Small intestine (tissue), 7 donors: ENCODE data around the gene NDUFS3. TPM values are rescaled to one million over a fixed set of nuclear protein-coding genes. Genes with fewer than 3 reads are reported as not detected.

Source experiments
- DNase-seq, 2 donors: peaks; one replicate each; pipeline versions ENCODE4 v3.0.0 to v3.0.0-alpha.2; 2013
- FAIRE-seq: peaks from 2 replicates; lab custom pipeline; 2012; peaks lifted over from hg19 to GRCh38; lab: Jason Lieb, UNC
- H3K27ac ChIP-seq, 3 donors: one replicate each; pipeline ENCODE4 v1.5.1; 2013; ENCODE audit warnings: low read length in 2 of 3, mild to moderate bottlenecking in 2 of 3, control low read depth in 1 of 3, inconsistent platforms in 1 of 3, low read depth in 1 of 3, moderate library complexity in 1 of 3
- H3K27me3 ChIP-seq, 3 donors: one replicate each; pipeline ENCODE4 v1.6.1; 2013; ENCODE audit warnings: low read length in 3 of 3, inconsistent platforms in 1 of 3; ENCODE audit not compliant: control insufficient read depth in 3 of 3, insufficient read depth in 3 of 3
- H3K36me3 ChIP-seq, 3 donors: one replicate each; pipeline ENCODE4 v1.6.1; 2013; ENCODE audit warnings: low read length in 3 of 3, inconsistent platforms in 1 of 3, low read depth in 1 of 3, mild to moderate bottlenecking in 1 of 3, moderate library complexity in 1 of 3; ENCODE audit not compliant: control insufficient read depth in 3 of 3, insufficient read depth in 2 of 3
- H3K4me1 ChIP-seq, 3 donors: one replicate each; pipeline ENCODE4 v1.6.1; 2013; ENCODE audit warnings: low read length in 2 of 3, inconsistent platforms in 1 of 3, low read depth in 1 of 3, mild to moderate bottlenecking in 1 of 3, moderate library complexity in 1 of 3; ENCODE audit not compliant: control insufficient read depth in 3 of 3, insufficient read depth in 2 of 3
- H3K4me3 ChIP-seq, 3 donors: one replicate each; pipeline ENCODE4 v1.5.1; 2013; ENCODE audit warnings: low read length in 3 of 3, control low read depth in 1 of 3, inconsistent platforms in 1 of 3, low read depth in 1 of 3, mild to moderate bottlenecking in 1 of 3, moderate library complexity in 1 of 3
- H3K9me3 ChIP-seq, 2 donors: one replicate each; pipeline ENCODE4 v1.6.1; 2013; ENCODE audit warnings: low read depth in 1 of 2, low read length in 1 of 2; ENCODE audit not compliant: control insufficient read depth in 2 of 2, insufficient read depth in 1 of 2
- WGBS, 3 donors: extraction: QIAGEN DNeasy Blood & Tissue Kit; methylation state at CpG; one replicate each; pipeline ENCODE4 v1.1.7; 2013; 5-methylcytosine and 5-hydroxymethylcytosine counted together
- polyA plus RNA-seq, 4 donors: library from polyadenylated mRNA; stranded (reverse) in 3 of 4; unstranded in 1 of 4; fragments of 200-250 nt in 3 of 4; fragments of 120-200 nt in 1 of 4; gene quantifications; one replicate each; pipeline versions ENCODE4 v1.2.1 to v1.2.3, GENCODE V29; 2013
- donor health status: healthy with polysubstance abuse.
- donor health status: control.
- donor health status: control.
- donor health status: Bipolar disorder and iron deficiency.
- donor health status: healthy.

NDUFS3 gene
- polyA plus RNA-seq, 4 donors: 95.2 to 438 (median 263) TPM

DNA sequence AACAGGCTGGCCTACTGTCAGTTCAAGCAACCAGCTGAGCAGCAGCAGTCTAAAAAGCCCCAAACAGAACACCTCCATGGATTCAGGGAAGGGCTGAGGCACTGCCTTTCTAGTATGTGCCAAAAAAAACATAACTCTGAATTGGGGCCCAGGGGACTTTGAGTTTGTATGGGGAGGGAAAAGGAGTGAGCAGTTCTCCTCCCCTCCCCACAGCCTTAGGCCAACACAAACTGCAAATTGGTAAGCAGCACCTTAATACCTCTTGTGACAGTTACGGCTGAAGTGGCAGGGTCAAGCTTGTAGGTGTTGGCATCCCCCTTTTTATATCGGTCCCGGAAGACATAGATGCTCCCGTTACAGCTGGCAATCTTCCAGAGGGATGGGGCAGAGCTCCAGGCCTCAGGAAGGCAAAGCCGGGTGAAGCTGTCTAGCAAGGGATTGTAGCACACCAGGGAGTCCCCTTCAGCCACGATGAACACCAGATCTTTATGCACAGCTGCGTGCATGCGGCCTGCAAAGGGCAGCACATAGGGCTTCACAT is 6.1 kb upstream of the NDUFS3 start:
- no peaks in the 10 kb centered on the region for H3K27me3 ChIP-seq
- H3K9me3 ChIP-seq: no peaks in the 10 kb centered on the region
- peaks cover 0 to 3% (median 0%) of the 10 kb centered on the region in 3 donors for H3K4me1 ChIP-seq
- H3K27ac ChIP-seq: no peak overlapping the region
- peaks cover 12 to 54% (median 14%) of the 10 kb centered on the region in 3 donors for H3K36me3 ChIP-seq
- no peak for FAIRE-seq
- H3K4me3 ChIP-seq: no peak overlapping the region
- 65 to 73% (median 67%) methylated on average over 8 of the region's 8 CpGs for WGBS, 3 donors
- no peak for DNase-seq

DNA sequence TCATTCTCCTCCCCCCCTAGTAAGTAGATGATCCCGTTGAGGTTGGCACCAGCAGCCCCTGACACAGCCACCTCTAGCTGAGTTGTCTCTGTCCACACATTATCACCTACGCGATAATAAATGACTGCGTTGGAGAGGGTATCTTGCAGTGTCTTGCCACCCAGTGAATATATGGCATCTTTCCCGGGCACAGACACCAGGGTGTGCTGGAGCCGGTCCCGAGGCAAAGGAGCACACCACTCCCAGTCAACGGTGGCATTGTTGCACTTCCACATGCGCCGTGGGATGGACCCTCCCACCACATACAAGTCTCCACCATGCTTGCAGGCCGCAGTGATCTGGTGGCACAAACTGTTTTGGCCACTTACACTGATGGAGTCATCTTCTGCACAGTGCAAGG is 5.6 kb upstream of the NDUFS3 start:
- H3K4me3 ChIP-seq: no peak overlapping the region
- DNase-seq: no peak
- H3K4me1 ChIP-seq: peaks cover 0 to 8% (median 0%) of the 10 kb centered on the region in 3 donors
- FAIRE-seq: no peak
- no peaks in the 10 kb centered on the region for H3K9me3 ChIP-seq
- no peaks in the 10 kb centered on the region for H3K27me3 ChIP-seq
- peaks cover 12 to 52% (median 14%) of the 10 kb centered on the region in 3 donors for H3K36me3 ChIP-seq
- WGBS, 3 donors: 90 to 92% (median 91%) methylated on average over 11 of the region's 11 CpGs
- no peak overlapping the region for H3K27ac ChIP-seq

DNA sequence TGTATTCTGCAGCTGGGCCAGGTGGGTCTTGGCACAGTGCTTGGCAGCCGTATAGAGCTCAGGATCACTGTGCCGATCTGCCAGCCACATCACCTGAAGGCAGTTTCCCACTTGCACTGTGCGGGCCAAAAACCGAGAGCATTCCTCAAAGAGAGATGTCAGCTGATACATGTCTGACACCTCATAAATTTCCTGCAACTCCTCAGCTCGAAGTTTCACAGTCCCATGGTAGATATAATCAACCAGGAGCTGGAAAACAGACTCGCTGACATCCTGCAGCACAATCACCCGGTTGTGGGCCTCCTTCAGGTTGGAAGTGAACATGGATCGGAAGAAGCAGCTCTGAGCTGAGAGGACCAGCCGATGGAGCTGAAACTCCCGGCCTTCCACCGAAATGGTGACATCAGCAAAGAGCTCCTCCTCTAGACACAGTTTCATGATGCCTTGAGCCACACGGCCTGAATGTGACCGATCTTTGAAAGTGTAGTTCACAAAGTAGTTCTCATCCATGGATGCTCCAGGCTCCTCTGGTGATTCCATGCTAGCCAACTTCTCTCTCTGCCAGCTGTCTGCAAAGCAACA is 1.3 kb upstream of the NDUFS3 start:
- DNase-seq (no peak), FAIRE-seq (no peak)
- H3K4me1 ChIP-seq: peaks cover 0 to 10% (median 5%) of the 10 kb centered on the region in 3 donors
- H3K4me3 ChIP-seq: no peak overlapping the region
- no peaks in the 10 kb centered on the region for H3K9me3 ChIP-seq
- H3K27ac ChIP-seq: no peak overlapping the region
- peaks cover 15 to 53% (median 18%) of the 10 kb centered on the region in 3 donors for H3K36me3 ChIP-seq
- 81 to 87% (median 82%) methylated on average over 13 of the region's 13 CpGs for WGBS, 3 donors
- no peaks in the 10 kb centered on the region for H3K27me3 ChIP-seq

DNA sequence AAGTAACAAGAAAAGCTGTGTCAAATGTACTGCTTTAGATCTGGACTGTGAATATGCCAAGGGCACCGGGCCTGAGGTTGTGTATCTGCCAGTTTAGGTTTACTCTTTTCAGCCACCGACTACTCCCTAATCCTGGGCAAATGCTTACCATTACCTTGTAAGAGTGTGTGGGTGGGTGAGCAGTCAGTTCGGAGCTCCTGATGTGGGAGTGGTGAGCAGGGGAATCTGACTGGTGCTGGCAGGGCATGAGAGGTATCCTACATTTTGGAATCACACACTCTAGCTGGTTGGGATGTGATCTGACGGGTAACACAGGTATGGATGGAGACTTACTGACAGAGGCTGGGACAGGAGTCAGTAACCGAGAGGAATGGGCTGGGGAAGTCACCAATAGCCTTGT is 5.0 kb downstream of the NDUFS3 start:
- Histone ChIP-seq H3K4me1 (peaks cover 0 to 16% (median 5%) of the 10 kb centered on the region in 3 donors), H3K36me3 (peaks cover 8 to 75% (median 24%) of the 10 kb centered on the region in 3 donors), H3K27me3 (no peaks in the 10 kb centered on the region), H3K9me3 (no peaks in the 10 kb centered on the region), H3K4me3 (no peak overlapping the region), H3K27ac (no peak overlapping the region)
- WGBS, 3 donors: 92 to 94% (median 93%) methylated on average over 5 of the region's 5 CpGs
- DNase-seq: no peak
- FAIRE-seq: no peak

DNA sequence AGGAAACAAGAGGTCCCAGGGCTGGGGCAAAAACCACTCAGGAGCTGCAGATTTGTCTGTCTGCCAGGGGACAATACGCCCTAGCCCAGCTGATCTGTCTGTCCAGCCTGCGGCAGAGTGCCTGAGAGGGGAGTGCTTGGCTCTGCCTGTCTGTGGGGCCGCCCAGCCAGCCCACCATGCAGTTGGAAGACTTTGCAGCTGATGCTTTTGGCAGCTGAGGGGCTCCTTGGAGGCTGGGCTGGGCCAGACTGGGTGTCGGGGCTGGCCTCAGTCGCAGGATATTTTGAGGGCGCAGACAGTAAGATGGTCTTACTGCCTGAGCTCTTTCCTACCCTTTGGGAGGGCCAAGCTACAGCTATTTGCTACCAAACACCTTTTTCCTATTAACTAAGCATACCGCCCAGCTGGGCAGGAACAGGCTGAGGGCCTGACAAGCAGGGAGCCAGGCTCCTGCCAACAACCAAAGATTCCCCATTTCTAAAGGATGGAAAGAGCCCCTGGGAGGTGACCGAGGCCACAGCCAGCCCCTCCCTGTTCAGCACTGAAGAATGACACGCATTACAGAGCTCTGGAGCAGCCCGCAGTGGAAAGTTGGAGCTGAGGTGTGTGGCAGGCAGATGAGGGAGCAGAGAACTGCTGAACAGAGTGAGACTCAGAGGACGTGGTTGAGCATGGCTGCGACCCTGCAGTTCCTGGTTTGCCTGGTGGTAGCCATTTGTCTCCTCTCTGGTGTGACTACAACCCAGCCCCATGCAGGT is 7.4 kb downstream of the NDUFS3 start, which contains the start of gene FAM180B:
TSS of gene FAM180B (plus strand) at position 581 of the 758 bp plus-strand sequence. CDS start at position 672, 91 bp downstream.
- FAIRE-seq (no peak), DNase-seq (no peak)
- no peaks in the 10 kb centered on the region for H3K27me3 ChIP-seq
- H3K4me1 ChIP-seq: peaks cover 0 to 21% (median 0%) of the 10 kb centered on the region in 3 donors
- H3K36me3 ChIP-seq: peaks cover 4 to 65% (median 22%) of the 10 kb centered on the region in 3 donors
- WGBS, 3 donors: 76 to 87% (median 87%) methylated on average over 12 of the region's 12 CpGs
- no peak within 1 kb of the TSS for H3K4me3 ChIP-seq
- peak within 1 kb of the TSS in 1 of 3 donors; percentile 74 for H3K27ac ChIP-seq
- no peaks in the 10 kb centered on the region for H3K9me3 ChIP-seq

DNA sequence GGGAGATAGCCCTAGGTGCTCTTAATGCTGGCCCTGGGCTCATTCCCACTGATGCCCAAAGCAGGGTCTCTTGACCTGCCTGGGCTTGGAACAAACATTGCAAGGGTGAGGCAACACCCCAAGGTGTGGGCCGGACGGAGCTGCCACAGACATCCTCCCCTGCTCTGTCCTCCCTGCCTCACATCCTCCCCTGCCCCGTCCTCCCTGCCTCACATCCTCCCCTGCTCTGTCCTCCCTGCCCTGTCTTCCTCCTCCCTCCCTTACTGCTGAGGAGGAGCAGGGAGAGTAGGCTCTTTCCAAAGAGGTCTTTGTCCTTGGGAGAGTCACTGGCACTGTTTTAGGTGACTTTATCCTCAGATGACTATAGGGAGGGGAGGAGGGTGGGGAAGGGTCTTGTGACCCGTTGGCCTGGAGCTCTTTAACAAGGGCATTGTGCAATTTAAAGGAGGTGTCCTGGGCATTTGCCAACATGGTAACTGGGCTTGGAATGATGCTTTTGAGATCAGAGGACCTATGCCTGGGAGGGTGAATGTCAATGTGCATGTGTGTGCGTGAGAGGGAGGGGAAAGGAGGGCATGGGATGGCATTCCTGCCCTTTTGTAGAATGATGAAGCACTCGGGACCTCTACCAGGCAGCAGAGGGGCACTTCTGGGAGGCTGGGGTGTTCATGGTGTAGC is 8.3 kb downstream of the NDUFS3 start:
- Histone ChIP-seq H3K4me1 (peaks cover 0 to 21% (median 0%) of the 10 kb centered on the region in 3 donors), H3K9me3 (no peaks in the 10 kb centered on the region), H3K27me3 (peaks cover 0 to 6% (median 0%) of the 10 kb centered on the region in 3 donors), H3K36me3 (peaks cover 0 to 58% (median 15%) of the 10 kb centered on the region in 3 donors), H3K27ac (peak overlapping the region in 1 of 3 donors; percentile 74), H3K4me3 (no peak overlapping the region)
- 61 to 67% (median 67%) methylated on average over 6 of the region's 6 CpGs for WGBS, 3 donors
- DNase-seq (no peak), FAIRE-seq (no peak)

DNA sequence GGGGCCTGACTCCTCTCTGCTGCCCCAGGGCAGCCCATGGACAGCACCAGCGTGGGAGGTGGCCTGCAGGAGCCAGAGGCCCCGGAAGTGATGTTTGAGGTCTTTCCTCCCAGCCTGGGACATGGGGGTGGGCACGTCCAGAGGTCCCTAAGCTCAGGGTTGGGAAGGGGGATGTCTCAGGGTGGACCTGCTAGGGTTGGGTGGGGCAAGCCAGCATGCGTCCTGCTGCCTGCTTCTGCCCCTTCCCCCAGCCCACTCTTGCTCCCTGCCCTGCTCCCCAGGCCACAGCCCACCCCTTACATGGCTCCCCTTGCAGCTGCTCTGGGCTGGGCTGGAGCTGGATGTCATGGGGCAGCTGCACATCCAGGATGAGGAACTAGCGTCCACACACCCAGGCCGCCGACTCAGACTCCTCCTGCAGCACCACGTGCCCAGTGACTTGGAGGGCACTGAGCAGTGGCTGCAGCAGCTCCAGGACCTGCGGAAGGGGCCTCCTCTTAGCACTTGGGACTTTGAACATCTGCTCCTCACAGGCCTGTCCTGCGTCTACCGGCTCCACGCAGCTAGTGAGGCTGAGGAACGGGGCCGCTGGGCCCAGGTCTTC is 9.0 kb downstream of the NDUFS3 start:
- H3K4me1 ChIP-seq: peaks cover 0 to 21% (median 0%) of the 10 kb centered on the region in 3 donors
- peak overlapping the region in 1 of 3 donors; percentile 3 for H3K4me3 ChIP-seq
- FAIRE-seq: no peak
- H3K9me3 ChIP-seq: no peaks in the 10 kb centered on the region
- H3K36me3 ChIP-seq: peaks cover 0 to 52% (median 10%) of the 10 kb centered on the region in 3 donors
- H3K27ac ChIP-seq: peak overlapping the region in 1 of 3 donors; percentile 74
- DNase-seq: peak; percentile 44 to 80
- 29 to 52% (median 39%) methylated on average over 11 to 14 of the region's 14 CpGs for WGBS, 3 donors
- H3K27me3 ChIP-seq: peaks cover 0 to 13% (median 0%) of the 10 kb centered on the region in 3 donors
